ENCODE measurements around the gene FAM131B.

FAM131B gene

GRCh38 chr7:143381427-143382125 lies 19.1 kb upstream of the FAM131B start:
- no peak for DNase-seq (ENCODE audit: low spot score)
- peak; percentile 3; the same call in 1 of the 3 replicates for ATAC-seq (ENCODE audit: low read depth)

GRCh38 chr7:143380646-143381426 lies 18.3 kb upstream of the FAM131B start, which contains the start of gene ZYX:
Gene ZYX (plus strand): TSS chr7:143381345. CDS start chr7:143381572, 227 bp downstream.
- Histone ChIP-seq H3K27ac (ENCODE audit: poor library complexity, severe bottlenecking) (peak within 1 kb of the TSS; percentile 92), H3K9me3 (ENCODE audit: severe bottlenecking) (no peaks in the 10 kb centered on the region), H3K27me3 (ENCODE audit: insufficient read depth, poor library complexity, severe bottlenecking) (no peaks in the 10 kb centered on the region), H3K4me1 (ENCODE audit: insufficient read depth, poor library complexity, severe bottlenecking) (peaks cover 19% of the 10 kb centered on the region), H3K4me3 (ENCODE audit: severe bottlenecking) (peak within 1 kb of the TSS; percentile 91), H3K36me3 (ENCODE audit: low read depth) (peaks cover 38% of the 10 kb centered on the region)
- ATAC-seq (ENCODE audit: low read depth) (peak; percentile 72), DNase-seq (ENCODE audit: low spot score) (peak; percentile 94)
- TF ChIP-seq CTCF (IDR thresholded peaks at IDR 0.05; ENCODE audit: poor library complexity, severe bottlenecking): peak; percentile 1

More at GRCh38 chr7:143381427-143382125, 19.1 kb upstream of the FAM131B start:
- peaks cover 19% of the 10 kb centered on the region for H3K4me1 ChIP-seq (ENCODE audit: insufficient read depth, poor library complexity, severe bottlenecking)
- no peak for TF ChIP-seq CTCF (IDR thresholded peaks at IDR 0.05; ENCODE audit: poor library complexity, severe bottlenecking)
- peaks cover 45% of the 10 kb centered on the region for H3K36me3 ChIP-seq (ENCODE audit: low read depth)
- H3K4me3 ChIP-seq (ENCODE audit: severe bottlenecking): peak overlapping the region; percentile 91
- peak overlapping the region; percentile 92 for H3K27ac ChIP-seq (ENCODE audit: poor library complexity, severe bottlenecking)
- no peaks in the 10 kb centered on the region for H3K9me3 ChIP-seq (ENCODE audit: severe bottlenecking)
- H3K27me3 ChIP-seq (ENCODE audit: insufficient read depth, poor library complexity, severe bottlenecking): no peaks in the 10 kb centered on the region

GRCh38 chr7:143380260-143380645 lies 17.7 kb upstream of the FAM131B start:
- H3K4me3 ChIP-seq (ENCODE audit: severe bottlenecking): peak overlapping the region; percentile 91
- H3K27me3 ChIP-seq (ENCODE audit: insufficient read depth, poor library complexity, severe bottlenecking): no peaks in the 10 kb centered on the region
- peak overlapping the region; percentile 92 for H3K27ac ChIP-seq (ENCODE audit: poor library complexity, severe bottlenecking)
- peaks cover 33% of the 10 kb centered on the region for H3K36me3 ChIP-seq (ENCODE audit: low read depth)
- DNase-seq (ENCODE audit: low spot score): no peak
- H3K4me1 ChIP-seq (ENCODE audit: insufficient read depth, poor library complexity, severe bottlenecking): peaks cover 22% of the 10 kb centered on the region
- ATAC-seq (ENCODE audit: low read depth): peak; percentile 29
- TF ChIP-seq CTCF (IDR thresholded peaks at IDR 0.05; ENCODE audit: poor library complexity, severe bottlenecking): peak; percentile 93
- no peaks in the 10 kb centered on the region for H3K9me3 ChIP-seq (ENCODE audit: severe bottlenecking)

GRCh38 chr7:143379611-143380259 lies 17.2 kb upstream of the FAM131B start:
- peak overlapping the region; percentile 92 for H3K27ac ChIP-seq (ENCODE audit: poor library complexity, severe bottlenecking)
- H3K4me1 ChIP-seq (ENCODE audit: insufficient read depth, poor library complexity, severe bottlenecking): peaks cover 27% of the 10 kb centered on the region
- peak overlapping the region; percentile 91 for H3K4me3 ChIP-seq (ENCODE audit: severe bottlenecking)
- TF ChIP-seq CTCF (IDR thresholded peaks at IDR 0.05; ENCODE audit: poor library complexity, severe bottlenecking): no peak
- H3K27me3 ChIP-seq (ENCODE audit: insufficient read depth, poor library complexity, severe bottlenecking): no peaks in the 10 kb centered on the region
- no peak for DNase-seq (ENCODE audit: low spot score)
- ATAC-seq (ENCODE audit: low read depth): no peak; the same call in 2 of the 3 replicates
- no peaks in the 10 kb centered on the region for H3K9me3 ChIP-seq (ENCODE audit: severe bottlenecking)
- H3K36me3 ChIP-seq (ENCODE audit: low read depth): peaks cover 28% of the 10 kb centered on the region
